ENCODE results near the gene ANKRD33. TPM values are rescaled to one million over a fixed set of nuclear protein-coding genes. Genes with fewer than 3 reads are reported as not detected.
A peak's percentile ranks its signal among the peaks of the same experiment; 100 is the strongest.

The ANKRD33 gene
- total RNA-seq, 2 experiments from 2014 or later = not detected

- TF ChIP-seq CTCF (conservative IDR thresholded peaks at IDR 0.05; ENCODE audit: low read length) = no peak
- no peak for TF ChIP-seq EZH2phosphoT487 (IDR thresholded peaks at IDR 0.05; ENCODE audit: borderline replicate concordance, low read depth, low read length)
- Histone ChIP-seq H3K79me2 (ENCODE audit: insufficient read depth, low read depth, low read length) (no peaks in the 10 kb centered on the region), H3K9me3 (ENCODE audit: low read length) (no peaks in the 10 kb centered on the region), H3K36me3 (ENCODE audit: insufficient read depth, low read length) (no peaks in the 10 kb centered on the region), H3K27ac (ENCODE audit: low read depth, low read length, poor library complexity, severe bottlenecking) (no peak overlapping the region), H2AFZ (ENCODE audit: low read length) (peak overlapping the region; percentile 35; the same call in 1 of the 2 replicates), H3K9me2 (ENCODE audit: insufficient read depth, low read length) (no peaks in the 10 kb centered on the region), H3K4me2 (ENCODE audit: low read length) (no peak overlapping the region), H3K4me3 (ENCODE audit: low read depth, low read length, poor library complexity, severe bottlenecking) (no peak overlapping the region), H3K4me1 (ENCODE audit: insufficient read depth, low read length, poor library complexity, severe bottlenecking) (peaks cover 18% of the 10 kb centered on the region), H4K20me1 (ENCODE audit: insufficient read depth, low read length) (no peaks in the 10 kb centered on the region)
- ChIA-PET CTCF (ENCODE audit: unreplicated experiment) (interaction anchor here (0.9 kb wide), 1 partner anchor 10 kb away, joined by 3 read pairs; no protein-coding TSS in a partner anchor), POLR2A (no interaction called here)
- BruUV-seq (replicated peaks) = no TSS peak
- DNase-seq (ENCODE audit: low spot score) = peak; percentile 25
- intact Hi-C loops (cut with micrococcal nuclease; ENCODE audit: unreplicated experiment) = no loop called here
Measured at GRCh38 chr12:51922762-51923505, 35.0 kb downstream of the ANKRD33 start.

- peak overlapping the region; percentile 35; the same call in 1 of the 2 replicates for H2AFZ ChIP-seq (ENCODE audit: low read length)
- intact Hi-C loops (cut with micrococcal nuclease; ENCODE audit: unreplicated experiment) = no loop called here
- peak; percentile 29 for DNase-seq (ENCODE audit: low spot score)
Measured at GRCh38 chr12:51923506-51924365, 35.8 kb downstream of the ANKRD33 start.

More at GRCh38 chr12:51923506-51924365, 35.8 kb downstream of the ANKRD33 start:
- CTCF ChIA-PET (ENCODE audit: unreplicated experiment) = no interaction called here
- Histone ChIP-seq H4K20me1 (ENCODE audit: insufficient read depth, low read length) (no peaks in the 10 kb centered on the region), H3K9me3 (ENCODE audit: low read length) (no peaks in the 10 kb centered on the region), H3K79me2 (ENCODE audit: insufficient read depth, low read depth, low read length) (no peaks in the 10 kb centered on the region), H3K4me1 (ENCODE audit: insufficient read depth, low read length, poor library complexity, severe bottlenecking) (peaks cover 18% of the 10 kb centered on the region), H3K36me3 (ENCODE audit: insufficient read depth, low read length) (no peaks in the 10 kb centered on the region), H3K4me3 (ENCODE audit: low read depth, low read length, poor library complexity, severe bottlenecking) (no peak overlapping the region), H3K4me2 (ENCODE audit: low read length) (no peak overlapping the region), H3K27ac (ENCODE audit: low read depth, low read length, poor library complexity, severe bottlenecking) (no peak overlapping the region), H3K9me2 (ENCODE audit: insufficient read depth, low read length) (no peaks in the 10 kb centered on the region)
- TF ChIP-seq EZH2phosphoT487 (IDR thresholded peaks at IDR 0.05; ENCODE audit: borderline replicate concordance, low read depth, low read length) (no peak), CTCF (conservative IDR thresholded peaks at IDR 0.05; ENCODE audit: low read length) (peak; percentile 80)
- no TSS peak for BruUV-seq (replicated peaks)
- POLR2A ChIA-PET = no interaction called here
